ENCODE data around the gene RTN4RL1. TPM values are rescaled to one million over a fixed set of nuclear protein-coding genes. Genes with fewer than 3 reads are reported as not detected.

Gene RTN4RL1
- total and polyA plus RNA-seq, 4 donors = 0.65 to 7.3 (median 2.4) TPM

DNA sequence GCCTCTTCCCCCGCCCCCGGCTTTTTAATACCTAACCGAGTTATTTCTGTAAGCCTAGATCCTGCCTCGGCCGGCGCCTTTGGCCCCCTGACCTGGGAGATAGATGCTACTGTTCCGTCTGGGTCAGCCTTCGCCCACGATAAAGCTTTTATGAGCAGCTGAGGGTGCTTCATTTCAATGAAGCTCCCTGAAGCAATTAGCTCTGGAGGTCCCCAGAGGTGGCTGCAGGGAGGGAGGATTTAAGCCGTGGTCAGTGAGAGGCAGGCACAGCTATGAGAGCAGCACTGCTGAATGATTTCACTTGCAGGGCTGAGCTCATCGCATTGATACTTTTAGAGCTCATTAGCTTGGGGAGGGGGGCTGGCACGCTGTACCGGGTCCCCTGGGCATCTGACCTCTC lies 105.9 kb downstream of the RTN4RL1 start:
- Histone ChIP-seq H3K4me1 (ENCODE audit: control insufficient read depth in 5 of 5, insufficient read depth in 5 of 5, low read length in 5 of 5) (no peaks in the 10 kb centered on the region), H3K27ac (ENCODE audit: low read depth in 1 of 2, low read length in 1 of 2) (no peak overlapping the region), H3K4me3 (no peak overlapping the region), H3K9me3 (ENCODE audit: control insufficient read depth in 4 of 4, insufficient read depth in 3 of 4, low read length in 3 of 4) (no peaks in the 10 kb centered on the region), H3K36me3 (ENCODE audit: control insufficient read depth in 4 of 4, insufficient read depth in 4 of 4, low read length in 4 of 4) (no peaks in the 10 kb centered on the region), H3K27me3 (ENCODE audit: control insufficient read depth in 3 of 3, insufficient read depth in 3 of 3, low read length in 2 of 3) (peaks cover 0 to 20% (median 0%) of the 10 kb centered on the region in 3 donors), H3K9ac (ENCODE audit: insufficient read depth in 1 of 2, low read length in 2 of 2) (no peak overlapping the region)
- TF ChIP-seq, protein P1, sequence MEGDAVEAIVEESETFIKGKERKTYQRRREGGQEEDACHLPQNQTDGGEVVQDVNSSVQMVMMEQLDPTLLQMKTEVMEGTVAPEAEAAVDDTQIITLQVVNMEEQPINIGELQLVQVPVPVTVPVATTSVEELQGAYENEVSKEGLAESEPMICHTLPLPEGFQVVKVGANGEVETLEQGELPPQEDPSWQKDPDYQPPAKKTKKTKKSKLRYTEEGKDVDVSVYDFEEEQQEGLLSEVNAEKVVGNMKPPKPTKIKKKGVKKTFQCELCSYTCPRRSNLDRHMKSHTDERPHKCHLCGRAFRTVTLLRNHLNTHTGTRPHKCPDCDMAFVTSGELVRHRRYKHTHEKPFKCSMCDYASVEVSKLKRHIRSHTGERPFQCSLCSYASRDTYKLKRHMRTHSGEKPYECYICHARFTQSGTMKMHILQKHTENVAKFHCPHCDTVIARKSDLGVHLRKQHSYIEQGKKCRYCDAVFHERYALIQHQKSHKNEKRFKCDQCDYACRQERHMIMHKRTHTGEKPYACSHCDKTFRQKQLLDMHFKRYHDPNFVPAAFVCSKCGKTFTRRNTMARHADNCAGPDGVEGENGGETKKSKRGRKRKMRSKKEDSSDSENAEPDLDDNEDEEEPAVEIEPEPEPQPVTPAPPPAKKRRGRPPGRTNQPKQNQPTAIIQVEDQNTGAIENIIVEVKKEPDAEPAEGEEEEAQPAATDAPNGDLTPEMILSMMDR (IDR thresholded peaks at IDR 0.05; ENCODE audit: control extremely low read depth, extremely low read depth) = no peak
- ATAC-seq (ENCODE audit: insufficient read depth, low FRiP score) (no peak), DNase-seq (no peak)
- 73 to 87% methylated on average over 13 of the region's 13 CpGs for WGBS, 2 donors

DNA sequence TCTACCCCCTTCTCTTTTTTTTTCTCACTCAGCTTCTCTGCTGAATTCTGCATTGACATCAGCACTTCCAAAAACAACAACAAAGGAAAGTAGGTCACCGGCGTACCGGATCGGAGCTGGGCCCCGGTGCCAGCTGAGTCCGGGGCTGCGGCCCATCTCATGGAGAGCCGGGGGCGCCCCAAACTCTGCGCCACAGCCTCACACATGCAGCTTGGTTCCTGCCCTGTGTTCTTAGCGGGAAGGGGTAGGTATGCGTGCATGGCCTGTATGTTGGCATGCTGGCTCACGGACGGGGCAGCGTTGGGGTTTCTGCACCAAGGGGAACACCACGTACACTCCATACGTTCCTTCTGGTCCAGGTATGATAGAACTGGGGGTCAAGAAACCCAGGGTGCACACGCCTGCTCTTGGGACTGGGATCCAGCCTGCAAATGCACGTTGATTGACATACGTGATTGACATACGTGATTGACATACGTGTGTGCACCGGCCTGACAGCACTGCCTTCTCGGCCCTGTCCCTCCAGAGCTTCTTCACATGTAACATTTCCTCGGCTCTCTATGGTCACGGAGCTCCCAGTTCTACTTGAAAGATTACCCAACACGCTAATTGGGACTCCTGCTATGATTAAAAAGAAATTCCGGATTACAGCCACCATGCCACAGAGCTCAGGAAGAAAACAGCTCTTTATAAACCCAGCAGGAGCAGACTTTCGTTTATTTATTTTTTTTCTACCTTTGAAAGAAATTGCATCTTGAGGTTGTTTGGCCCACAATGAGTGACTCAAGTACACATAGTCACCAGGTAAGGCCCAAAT lies 106.6 kb downstream of the RTN4RL1 start:
- Histone ChIP-seq H3K27me3 (ENCODE audit: control insufficient read depth in 3 of 3, insufficient read depth in 3 of 3, low read length in 2 of 3) (peaks cover 0 to 20% (median 0%) of the 10 kb centered on the region in 3 donors), H3K36me3 (ENCODE audit: control insufficient read depth in 4 of 4, insufficient read depth in 4 of 4, low read length in 4 of 4) (no peaks in the 10 kb centered on the region), H3K9ac (ENCODE audit: insufficient read depth in 1 of 2, low read length in 2 of 2) (no peak overlapping the region), H3K4me3 (no peak overlapping the region), H3K27ac (ENCODE audit: low read depth in 1 of 2, low read length in 1 of 2) (no peak overlapping the region), H3K9me3 (ENCODE audit: control insufficient read depth in 4 of 4, insufficient read depth in 3 of 4, low read length in 3 of 4) (no peaks in the 10 kb centered on the region), H3K4me1 (ENCODE audit: control insufficient read depth in 5 of 5, insufficient read depth in 5 of 5, low read length in 5 of 5) (no peaks in the 10 kb centered on the region)
- WGBS, 2 donors = 93% methylated on average over 29 of the region's 29 CpGs
- TF ChIP-seq, protein P1 (IDR thresholded peaks at IDR 0.05; ENCODE audit: control extremely low read depth, extremely low read depth) = no peak
- DNase-seq (no peak), ATAC-seq (ENCODE audit: insufficient read depth, low FRiP score) (no peak)

DNA sequence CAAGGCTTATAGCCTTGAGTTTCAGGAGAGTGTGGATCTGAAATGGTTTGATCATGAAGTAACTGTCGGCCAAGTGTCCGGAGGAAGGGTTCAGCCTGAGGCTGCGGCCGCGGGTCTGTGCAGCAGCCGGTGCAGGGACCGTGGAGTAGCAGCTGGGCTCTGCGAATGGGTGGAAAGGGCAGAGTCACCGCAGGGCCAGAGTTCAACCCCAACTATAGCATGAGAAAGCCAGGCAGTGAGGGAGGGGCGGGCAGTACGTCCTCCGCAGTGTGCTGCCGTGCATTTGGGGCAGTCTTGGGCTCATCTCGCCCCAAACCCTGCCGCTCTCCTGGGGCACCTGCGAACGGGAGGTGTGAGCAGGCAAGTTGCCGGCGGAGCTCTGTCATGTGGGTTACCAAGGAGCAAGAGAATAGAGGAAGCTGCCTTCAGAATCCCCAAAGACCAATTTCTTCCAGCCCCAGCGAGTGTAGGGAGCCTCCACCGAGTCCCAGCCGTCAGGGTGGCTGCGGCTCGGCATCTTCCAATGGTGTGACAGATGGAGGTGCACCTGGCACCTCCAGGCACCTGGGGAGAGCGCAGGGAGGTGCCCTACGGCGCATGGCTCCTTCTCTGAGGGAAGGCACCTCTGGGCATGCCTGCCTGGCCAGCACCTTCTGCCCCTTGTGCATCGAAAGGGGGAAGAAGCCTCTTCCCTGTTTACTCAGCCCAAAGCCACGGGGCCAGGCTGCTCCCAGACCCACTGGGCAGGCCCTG lies 108.0 kb downstream of the RTN4RL1 start:
- ATAC-seq (ENCODE audit: insufficient read depth, low FRiP score) (no peak), DNase-seq (no peak)
- Histone ChIP-seq H3K9ac (ENCODE audit: insufficient read depth in 1 of 2, low read length in 2 of 2) (no peak overlapping the region), H3K4me1 (ENCODE audit: control insufficient read depth in 5 of 5, insufficient read depth in 5 of 5, low read length in 5 of 5) (no peaks in the 10 kb centered on the region), H3K4me3 (no peak overlapping the region), H3K36me3 (ENCODE audit: control insufficient read depth in 4 of 4, insufficient read depth in 4 of 4, low read length in 4 of 4) (no peaks in the 10 kb centered on the region), H3K9me3 (ENCODE audit: control insufficient read depth in 4 of 4, insufficient read depth in 3 of 4, low read length in 3 of 4) (no peaks in the 10 kb centered on the region), H3K27me3 (ENCODE audit: control insufficient read depth in 3 of 3, insufficient read depth in 3 of 3, low read length in 2 of 3) (peaks cover 0 to 30% (median 5%) of the 10 kb centered on the region in 3 donors), H3K27ac (ENCODE audit: low read depth in 1 of 2, low read length in 1 of 2) (no peak overlapping the region)
- 70 to 78% methylated on average over 29 of the region's 29 CpGs for WGBS, 2 donors
- TF ChIP-seq, protein P1 (IDR thresholded peaks at IDR 0.05; ENCODE audit: control extremely low read depth, extremely low read depth) = no peak
